HuH-7.5 (cell line): ENCODE results near the gene EHBP1.

Experiments used
- DNase-seq: peaks from one replicate; pipeline ENCODE4 v3.0.0; 2011; ENCODE audit warnings: low spot score

Gene EHBP1

DNA sequence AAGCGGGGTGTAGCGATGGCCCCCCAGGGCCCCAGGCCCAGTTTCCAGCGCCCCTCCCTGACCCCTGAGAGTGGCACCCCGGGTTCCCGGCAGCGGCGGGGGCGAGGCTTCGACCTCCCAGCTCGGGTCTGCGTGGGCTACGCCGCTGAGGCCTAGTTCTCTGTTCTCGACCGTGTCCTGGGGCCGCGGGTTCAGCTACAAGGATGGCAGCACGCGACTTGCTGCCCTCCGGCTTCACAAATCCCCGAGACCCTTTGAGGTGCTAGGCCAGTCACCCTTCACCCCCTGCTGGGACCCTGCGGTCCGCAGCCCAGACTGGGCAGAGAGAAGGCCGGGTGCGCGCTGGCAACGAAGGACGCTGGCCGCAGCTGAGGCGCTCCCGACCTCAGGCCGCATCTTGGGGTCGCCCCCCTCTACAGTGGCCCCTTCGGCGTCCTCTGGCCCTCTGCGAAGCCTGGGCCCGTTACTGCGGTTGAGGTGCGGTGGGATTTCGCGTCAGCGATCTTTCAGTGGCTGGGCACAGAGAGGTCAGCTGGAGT lies 346.4 kb downstream of the EHBP1 start:
- no peak for DNase-seq

DNA sequence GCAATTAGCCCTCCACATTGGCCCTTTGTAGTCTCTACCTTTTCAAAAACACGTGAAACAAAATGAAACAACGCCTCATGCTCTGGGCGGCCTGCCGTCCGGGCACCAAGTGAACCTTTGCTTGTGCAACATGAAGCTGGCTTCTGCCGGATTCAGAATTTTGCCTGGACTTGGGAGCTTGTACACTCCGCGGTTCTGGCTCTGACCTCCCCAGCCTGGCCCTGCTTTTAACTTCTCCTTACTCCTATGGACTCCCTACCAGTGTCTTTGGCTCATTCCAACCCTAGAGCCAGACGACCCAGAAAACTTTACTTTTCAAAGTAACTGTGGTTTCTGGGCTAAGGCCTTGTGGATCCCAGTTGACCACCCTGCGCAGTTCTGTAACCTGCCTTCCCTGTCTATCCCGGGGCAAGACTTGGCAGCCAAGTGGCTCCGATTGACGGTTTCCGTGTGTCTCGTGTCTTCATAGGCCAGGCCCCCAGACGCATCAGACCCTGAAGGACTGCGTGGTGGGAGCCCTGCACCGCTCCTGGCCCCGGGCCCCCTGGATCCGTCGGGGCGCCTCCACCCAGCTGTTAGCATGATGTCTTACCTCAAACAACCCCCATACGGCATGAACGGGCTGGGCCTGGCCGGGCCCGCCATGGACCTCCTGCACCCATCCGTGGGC lies 347.0 kb downstream of the EHBP1 start:
- DNase-seq, result no peak

DNA sequence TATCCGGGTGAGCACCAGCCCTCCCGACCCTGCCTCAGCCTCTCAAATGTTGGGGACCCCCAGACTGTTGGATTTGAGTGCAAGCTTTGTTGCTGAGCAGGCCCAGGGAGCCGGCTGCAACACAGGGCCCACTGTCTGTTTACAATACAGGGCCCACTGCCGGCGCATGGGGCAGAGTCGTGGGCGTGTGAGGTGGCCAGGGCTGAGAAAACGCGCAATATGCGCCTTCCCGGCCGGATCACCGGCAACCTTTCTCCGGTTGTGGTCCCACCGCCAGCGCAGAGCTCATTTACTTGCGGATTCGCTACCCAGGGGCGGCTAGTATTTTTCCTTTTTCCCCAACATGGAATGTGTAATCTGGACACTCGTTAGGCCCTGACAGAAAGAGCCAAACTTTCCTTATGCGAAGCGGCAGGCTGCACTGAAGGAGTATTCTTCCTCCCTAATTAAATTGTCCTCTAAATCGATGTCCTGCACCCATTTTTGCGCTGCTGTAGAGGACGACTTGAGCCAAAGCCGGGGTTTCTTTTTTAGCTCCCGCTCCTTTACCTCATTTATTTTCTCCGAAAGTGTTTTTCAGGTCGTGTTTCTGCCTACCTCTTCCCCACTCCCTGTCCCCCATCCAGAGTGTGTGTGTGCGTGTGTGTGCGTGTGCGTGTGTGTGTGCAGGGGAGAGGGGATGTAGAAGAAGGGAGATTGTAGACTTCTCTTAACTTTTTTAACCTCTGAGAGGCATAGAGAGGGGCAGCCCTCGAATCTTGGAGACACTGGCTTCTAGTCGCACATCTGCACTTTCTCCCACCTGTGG lies 347.8 kb downstream of the EHBP1 start:
- DNase-seq, result no peak

DNA sequence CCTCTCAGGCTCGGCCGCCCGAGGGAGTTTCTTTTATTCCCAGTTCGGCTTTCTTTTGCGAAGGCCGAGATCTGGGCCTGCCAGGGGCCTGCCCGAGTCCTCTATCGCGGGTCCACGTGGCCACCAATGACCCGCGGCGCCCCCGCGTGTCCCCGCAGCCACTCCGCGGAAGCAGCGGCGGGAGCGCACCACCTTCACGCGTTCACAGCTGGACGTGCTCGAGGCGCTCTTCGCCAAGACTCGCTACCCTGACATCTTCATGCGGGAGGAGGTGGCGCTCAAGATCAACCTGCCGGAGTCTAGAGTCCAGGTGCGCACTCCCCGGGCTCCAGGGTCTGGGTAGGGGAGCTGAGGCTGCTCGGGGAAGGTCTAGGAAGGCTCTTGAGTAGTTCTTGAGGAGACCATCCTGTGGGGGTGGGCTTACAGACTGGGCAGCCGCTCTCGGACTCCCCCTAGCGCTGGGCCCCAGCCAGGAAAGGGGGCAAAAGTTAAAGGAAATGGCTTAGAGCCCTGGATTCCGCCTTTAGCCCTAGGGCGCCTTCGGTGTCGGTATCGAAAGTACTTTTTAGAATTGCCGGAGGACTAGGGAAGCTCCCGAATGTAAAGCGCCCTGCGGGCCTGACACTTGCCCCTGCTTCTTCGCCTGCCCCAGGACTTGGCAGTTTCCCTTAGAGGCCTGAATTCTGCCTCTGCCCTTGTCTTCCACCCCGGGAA lies 348.5 kb downstream of the EHBP1 start:
- DNase-seq, result no peak

DNA sequence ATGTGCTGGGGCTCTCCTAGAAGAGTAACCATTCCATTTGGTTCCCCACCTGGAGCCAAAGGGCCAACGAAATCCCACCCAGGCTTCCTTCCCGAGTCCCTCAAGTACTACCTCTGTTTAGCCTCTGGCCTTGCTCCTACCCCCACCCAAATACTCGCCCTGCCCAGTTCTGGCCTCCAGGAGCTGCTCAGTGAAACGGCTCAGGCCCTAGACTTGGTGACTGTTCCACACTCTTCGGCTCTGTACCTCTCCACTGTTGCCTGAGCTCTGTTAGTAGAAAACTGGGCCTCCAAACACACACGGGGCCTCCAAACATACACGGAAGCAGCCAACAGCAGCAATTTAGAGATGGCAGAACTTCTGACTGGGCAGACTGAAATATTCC lies 349.3 kb downstream of the EHBP1 start:
- DNase-seq, result no peak

DNA sequence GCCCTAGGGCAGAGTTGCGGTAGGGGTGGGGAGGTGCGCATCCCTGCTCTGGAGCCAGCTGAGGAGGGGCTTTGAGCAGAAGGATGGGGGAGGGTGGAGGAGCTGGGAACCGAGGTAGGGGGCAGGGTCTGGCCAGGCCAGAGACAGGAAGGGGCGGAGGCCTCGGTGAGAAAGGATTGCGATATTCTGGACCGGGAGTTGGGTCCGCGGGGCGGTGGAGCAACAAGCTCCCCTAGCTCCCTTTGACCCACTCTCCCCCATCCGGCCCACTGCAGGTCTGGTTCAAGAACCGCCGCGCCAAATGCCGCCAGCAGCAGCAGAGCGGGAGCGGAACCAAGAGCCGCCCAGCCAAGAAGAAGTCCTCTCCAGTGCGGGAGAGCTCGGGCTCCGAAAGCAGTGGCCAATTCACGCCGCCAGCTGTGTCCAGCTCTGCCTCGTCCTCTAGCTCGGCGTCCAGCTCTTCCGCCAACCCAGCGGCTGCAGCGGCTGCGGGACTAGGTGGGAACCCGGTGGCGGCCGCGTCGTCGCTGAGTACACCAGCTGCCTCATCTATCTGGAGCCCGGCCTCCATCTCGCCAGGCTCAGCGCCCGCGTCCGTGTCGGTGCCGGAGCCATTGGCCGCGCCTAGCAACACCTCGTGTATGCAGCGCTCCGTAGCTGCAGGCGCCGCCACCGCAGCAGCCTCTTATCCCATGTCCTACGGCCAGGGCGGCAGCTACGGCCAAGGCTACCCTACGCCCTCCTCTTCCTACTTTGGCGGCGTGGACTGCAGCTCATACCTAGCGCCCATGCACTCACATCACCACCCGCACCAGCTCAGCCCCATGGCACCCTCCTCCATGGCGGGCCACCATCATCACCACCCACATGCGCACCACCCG lies 350.0 kb downstream of the EHBP1 start:
- DNase-seq, result no peak

DNA sequence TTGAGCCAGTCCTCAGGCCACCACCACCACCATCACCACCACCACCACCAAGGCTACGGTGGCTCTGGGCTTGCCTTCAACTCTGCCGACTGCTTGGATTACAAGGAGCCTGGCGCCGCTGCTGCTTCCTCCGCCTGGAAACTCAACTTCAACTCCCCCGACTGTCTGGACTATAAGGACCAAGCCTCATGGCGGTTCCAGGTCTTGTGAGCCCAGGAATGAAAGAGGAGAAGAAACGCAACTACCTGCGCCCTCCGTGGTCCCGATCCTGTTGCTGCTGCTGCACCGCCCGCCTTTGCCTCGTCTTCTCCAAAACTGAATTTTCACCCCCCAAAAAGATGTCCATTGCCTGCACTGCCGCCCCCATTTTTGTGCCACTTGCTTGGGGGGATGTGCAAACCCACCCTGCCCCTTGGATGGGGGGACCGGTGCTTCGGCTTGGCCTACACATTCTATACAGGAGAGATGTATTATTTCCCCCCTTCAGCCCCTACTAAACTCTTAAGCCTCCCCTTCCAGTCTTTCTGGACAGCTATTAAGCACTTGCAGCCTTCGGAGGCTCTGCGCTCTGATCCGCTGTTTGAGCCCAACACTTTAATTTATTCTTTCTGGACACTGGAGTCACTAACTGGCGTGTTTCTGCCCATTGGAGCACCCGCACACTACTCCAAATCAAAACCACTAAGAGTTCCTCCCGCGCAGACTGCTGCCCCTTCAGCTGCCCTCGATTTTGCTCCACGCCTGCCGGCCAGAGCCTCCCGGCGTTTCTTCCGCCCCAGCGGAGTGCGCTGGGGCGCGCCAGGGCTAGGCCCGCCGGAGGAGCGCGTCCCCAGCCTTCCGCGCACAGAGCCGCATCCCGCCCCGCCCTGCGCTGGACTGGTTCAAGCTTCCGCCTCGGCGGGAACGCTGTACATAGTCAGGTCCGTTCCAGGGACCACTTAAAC lies 350.9 kb downstream of the EHBP1 start:
- DNase-seq, result no peak

DNA sequence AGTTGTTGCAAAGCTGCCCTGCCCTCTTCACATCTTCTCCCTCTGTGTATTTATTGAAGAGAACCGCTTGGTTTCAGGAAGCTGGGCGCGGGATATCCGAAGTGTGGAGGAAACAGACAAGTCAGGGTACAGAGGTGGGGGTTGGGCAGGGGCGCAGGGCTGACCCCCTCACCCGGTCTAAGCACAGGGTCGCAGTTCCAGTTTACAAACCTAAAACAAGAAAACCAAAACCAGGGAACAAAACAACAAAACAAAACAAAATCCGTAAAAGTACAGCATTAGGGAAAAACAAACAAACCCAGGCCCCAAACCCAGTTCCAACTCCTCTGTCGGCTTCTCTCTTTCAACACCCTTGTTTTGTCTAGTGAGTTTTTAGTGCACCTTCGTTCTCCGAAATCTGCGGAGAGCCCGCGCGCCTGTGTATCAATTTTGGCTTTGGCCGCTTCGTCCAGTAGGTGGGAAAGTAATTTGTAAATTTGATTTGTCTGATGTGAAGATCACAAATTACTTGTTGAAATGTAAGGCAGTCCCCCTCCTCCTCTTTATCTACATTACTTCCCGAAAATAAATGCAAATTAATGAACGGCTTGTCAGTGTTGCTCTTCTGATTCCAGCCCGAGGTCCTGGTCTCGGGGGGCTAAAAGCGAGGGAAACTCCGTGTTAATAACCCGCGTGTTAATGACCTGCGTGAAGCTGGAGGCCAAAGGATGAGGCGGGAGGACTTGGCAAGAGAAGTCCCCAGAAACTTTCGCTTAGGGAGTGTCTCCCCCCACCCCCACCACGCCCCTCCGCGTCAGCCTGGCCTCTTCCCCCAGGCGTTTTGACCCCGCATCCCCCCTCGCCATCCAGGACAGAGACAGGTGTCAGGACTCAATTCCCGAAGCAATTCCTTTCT lies 352.0 kb downstream of the EHBP1 start:
- DNase-seq, result no peak

DNA sequence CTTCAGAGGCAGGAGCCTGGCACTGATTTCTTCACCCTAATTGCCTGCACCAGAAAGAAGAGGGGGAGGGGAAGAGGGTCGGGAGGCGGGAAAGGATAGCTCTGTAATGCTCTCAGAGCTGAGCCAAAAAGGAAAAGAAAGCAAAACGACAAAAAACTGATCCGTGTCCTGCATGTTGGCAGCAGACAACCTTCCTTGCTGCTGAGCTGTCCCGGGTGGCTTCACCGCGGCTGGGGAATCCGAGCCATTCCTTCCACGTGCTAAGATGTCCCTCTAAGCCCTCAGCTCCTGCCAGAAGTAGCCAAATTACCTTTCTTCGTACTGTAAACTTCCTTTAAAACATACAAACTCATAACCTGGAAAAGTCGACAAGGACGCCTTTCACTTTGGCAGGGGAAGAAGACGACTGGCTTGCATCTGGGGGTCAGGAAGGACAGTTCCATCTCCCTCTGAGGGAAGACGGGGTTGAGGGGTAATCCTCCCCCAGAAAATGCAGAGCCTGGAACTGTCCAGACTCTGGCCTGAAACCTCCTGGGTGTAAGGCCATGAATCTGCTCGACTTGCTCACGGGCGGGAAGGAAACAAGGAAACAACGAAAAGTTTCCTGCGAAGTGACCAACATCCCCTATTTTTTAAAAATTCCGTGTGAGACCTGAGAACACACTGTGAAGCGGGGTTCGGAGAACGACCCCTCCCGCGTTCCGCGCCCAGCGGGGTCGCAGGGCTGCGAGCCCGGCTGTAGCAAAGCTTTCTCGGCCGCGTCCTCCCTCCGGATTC lies 352.8 kb downstream of the EHBP1 start:
- no peak for DNase-seq

DNA sequence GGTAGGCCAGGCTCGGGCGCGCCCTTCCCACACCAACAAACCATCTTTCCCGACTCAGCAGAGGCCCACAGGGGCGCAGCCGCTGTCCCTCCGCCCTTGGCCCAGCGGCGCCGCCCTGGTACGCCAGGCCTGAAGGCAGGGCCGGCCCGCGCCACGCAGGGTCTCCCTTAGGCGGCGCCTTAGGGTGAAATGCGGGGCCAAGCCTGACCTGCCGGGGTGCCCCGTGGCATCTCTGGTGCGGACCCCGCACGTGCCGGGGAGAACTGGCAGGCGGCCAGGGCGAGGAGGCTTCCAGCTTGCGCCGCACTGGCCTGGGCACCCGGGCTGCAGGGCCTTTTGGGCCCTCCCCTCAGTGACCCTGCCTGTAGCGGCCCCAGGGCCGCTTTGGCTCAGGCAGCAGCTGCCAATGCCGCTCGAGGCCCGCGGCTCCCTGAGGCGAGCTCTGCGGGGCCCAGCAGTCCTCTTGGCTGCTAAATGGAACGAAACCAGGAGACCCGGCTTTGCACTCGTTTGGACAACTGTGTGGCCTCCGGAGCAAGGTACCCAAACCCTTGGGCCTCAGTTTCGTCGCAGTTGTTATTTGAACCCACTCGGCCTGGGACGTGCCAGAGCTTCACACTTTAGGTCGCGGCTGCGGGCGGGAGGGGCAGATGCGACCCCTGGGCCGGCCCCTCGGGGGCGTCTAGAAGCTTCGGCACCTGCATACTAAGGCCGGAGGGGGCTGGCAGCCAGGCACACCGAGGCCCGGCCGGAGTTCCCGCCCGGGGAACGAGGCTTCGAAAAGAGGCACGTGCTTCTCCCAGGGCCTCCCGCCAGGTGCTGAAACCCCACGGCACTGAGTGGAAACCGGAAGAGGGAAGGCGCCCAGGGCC lies 353.6 kb downstream of the EHBP1 start:
- DNase-seq, result no peak

DNA sequence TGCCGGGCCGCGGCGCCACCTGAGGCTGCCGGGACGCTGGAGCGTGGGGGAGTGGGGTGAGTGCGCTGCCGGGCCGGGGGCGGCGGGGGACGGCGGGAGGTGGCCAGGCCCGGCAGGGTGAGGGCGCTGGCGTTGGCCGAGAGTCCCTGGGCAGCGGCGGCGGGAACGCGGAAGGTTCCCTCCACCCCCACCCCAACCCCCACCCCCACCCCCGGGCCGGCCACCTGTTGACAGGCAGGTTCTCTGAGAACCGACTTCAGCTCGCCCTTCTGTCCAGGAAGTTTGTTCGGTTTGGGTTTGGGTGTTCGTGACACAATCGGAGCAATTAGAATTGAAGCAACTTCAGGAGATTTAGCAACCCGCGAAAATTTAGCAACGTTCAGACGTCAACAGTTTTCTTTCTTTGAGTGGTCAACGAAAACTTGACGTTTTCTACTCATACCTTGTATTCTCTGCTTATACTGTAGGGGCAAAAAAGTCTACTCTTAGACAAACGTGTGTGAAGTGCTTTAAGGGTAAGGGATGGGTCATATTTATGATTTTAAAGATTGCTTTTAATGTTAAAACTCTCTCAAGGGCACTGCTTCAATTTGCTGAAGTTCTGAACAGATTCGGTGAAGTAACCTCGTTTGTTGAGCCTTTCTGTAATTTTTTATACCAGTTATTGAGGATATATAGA lies 354.4 kb downstream of the EHBP1 start:
- DNase-seq, result no peak

DNA sequence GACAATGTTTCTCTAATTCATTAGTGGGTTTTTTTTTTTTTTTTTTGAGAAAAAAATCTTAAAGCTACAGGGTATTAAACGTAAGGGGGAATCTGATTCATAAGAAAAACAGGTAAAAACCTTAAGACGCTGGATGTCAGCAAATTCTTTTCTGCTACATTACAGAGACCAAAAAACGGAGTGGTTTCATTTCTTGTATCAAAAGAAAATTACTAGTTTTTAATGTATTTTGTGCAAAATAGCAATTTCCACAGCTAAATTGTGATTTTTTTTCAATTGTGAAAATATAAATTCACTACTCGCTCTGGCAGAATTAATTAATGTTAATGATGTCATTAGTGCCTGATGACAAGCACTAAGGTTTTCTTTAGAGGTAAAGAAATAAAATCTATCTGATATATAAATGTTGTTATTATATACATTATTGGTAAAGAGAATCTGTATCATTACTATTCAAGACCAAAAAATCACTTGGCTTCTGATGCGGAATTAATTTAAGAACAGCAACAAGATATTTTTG lies 355.0 kb downstream of the EHBP1 start:
- no peak for DNase-seq

DNA sequence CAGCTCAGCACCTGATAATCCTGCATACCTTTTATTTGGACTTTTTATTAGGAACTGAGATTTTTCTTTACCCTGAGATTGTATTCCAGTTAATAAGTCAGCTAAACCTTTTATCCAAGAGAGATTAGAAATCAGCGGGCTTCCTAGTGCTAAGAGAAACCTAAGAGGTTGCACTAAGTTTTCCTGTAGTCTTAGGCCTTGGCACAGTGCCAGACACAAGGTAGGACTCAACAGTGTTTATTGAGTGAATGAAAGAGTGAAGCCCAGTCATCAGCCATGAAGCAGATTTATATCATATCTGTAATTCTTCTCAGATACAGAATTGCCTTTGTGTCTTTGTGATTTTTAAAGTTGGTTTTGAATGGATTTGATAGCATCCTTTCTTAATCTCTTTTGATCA lies 358.7 kb downstream of the EHBP1 start:
- no peak for DNase-seq

DNA sequence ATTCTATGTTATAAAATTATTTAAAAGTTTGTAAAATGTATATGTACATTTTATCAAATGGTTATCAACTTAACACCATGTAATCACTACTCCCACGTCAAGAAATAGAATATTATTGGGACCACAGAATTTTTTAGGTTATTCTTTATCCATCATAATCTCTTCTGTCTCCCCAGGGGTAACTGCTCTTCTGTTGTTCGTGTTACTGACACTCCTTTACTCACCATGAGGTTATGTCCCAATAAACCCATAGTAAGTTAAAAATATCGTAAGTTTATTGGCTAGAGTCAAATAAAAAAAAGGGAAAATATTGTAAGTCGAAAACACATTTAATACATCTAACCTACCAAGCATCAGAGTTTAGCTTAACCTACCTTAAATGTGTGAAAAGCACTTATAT lies 359.1 kb downstream of the EHBP1 start:
- no peak for DNase-seq

DNA sequence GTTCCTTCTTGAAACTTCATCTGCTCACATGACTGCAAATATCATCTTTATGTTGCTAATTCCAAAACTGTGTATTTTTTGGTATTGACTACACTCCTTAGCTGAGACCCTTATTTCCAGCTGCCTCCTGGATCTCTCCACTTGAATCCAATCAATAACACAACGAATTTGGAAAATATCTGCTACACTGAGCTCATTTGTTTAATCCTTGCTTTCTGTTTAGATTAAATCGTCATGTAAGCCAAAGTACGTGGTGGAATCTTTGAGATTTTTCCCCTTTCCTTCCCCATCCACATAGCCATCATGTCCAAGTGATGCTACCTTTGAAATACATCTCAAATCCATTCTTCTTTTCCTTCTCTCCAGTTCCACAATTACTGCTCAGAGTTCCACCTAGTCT lies 360.8 kb downstream of the EHBP1 start:
- DNase-seq, result no peak

DNA sequence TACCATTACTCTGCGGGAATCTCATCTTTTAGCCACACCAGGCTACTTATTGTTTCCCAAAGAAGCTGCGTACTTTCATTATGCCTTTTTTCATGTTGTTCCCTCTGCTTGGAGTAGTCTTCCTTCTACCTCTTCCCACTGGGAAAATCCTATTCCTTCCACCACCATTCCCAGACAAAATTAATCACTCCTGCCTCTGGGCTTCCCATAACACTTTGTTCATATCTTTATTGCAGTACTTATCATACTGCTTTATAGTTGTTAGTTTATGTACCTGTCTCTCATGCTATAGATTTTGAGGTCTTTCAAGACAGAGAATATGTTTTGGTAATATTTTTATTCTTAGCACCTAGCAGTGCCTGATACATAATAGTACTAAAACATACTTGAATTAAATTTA lies 361.3 kb downstream of the EHBP1 start:
- no peak for DNase-seq

DNA sequence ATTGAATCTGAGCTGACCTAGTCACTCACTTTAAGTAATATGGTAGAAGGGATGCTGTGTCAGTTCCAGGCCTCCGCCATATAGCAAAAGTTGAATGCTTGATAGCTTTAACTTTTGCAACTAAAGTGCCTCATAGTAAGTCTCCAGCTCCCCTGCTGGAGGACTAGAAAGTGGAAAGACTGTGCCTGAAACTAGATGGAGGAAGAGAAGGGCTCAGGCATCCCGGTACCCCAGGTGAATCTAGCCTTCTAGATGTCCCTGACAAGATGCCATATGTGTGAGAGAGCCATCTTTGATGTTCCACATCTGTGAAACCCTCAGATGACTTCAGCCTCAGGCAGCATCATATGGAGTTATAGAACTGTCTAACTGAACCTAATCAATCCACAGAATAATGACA lies 366.2 kb downstream of the EHBP1 start:
- DNase-seq, result no peak
